A673 (cell line): Measurements from ENCODE around the gene OLIG1.

Source experiments
- EZH2 ChIP-seq: fragments of 200-600 bp; sonication (generic); IDR thresholded peaks from 2 replicates; pipeline ENCODE4 v1.6.1; 2017; ENCODE audit warnings: borderline replicate concordance, low read depth, mild to moderate bottlenecking, mixed read lengths, antibody characterized with exemption, low read length; ENCODE audit not compliant: poor library complexity, severe bottlenecking
- TF ChIP-seq, protein P1 (sequence below): fragments of 300-800, 200-600 bp; sonication (generic); conservative IDR thresholded peaks from 2 replicates; pipeline ENCODE4 v1.5.1; 2017; ENCODE audit warnings: low read depth, mild to moderate bottlenecking, antibody characterized with exemption, low read length, moderate library complexity, mixed read lengths

DNA sequence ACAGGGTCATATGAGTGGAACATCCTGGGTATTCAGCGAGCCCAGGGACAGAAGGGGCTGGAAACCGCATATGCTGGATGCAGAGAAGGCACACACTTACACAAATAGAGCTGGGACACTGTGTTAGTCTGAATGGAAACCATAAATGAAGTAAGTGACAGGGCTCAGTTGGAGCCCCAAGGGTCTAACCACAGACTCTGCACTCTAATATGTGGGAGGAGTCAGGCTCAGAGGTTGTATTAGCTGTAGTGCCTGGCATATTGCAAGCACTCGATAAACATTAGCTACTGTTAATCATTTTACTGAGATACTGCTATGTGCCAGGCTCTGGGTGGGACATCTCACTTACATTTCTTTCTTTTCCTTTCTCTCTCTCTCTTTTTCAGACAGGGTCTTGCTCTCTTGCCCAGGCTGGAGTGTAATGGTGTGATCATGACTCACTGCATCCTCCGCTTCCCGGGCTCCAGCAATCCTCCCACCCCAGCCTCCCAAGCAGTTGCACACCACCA lies 6.5 kb upstream of the OLIG1 start:
- TF ChIP-seq, protein P1, sequence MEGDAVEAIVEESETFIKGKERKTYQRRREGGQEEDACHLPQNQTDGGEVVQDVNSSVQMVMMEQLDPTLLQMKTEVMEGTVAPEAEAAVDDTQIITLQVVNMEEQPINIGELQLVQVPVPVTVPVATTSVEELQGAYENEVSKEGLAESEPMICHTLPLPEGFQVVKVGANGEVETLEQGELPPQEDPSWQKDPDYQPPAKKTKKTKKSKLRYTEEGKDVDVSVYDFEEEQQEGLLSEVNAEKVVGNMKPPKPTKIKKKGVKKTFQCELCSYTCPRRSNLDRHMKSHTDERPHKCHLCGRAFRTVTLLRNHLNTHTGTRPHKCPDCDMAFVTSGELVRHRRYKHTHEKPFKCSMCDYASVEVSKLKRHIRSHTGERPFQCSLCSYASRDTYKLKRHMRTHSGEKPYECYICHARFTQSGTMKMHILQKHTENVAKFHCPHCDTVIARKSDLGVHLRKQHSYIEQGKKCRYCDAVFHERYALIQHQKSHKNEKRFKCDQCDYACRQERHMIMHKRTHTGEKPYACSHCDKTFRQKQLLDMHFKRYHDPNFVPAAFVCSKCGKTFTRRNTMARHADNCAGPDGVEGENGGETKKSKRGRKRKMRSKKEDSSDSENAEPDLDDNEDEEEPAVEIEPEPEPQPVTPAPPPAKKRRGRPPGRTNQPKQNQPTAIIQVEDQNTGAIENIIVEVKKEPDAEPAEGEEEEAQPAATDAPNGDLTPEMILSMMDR: no peak
- no peak for TF ChIP-seq EZH2
